Measurements from ENCODE around the gene SLC7A4.
A peak's percentile ranks its signal among the peaks of the same experiment; 100 is the strongest.

The SLC7A4 gene

GRCh38 chr22:21047730-21048129 lies 15.4 kb upstream of the SLC7A4 start:
- no peaks in the 10 kb centered on the region for H3K27me3 ChIP-seq (ENCODE audit: insufficient read depth, low read depth, severe bottlenecking)
- H3K9me3 ChIP-seq (ENCODE audit: severe bottlenecking): no peaks in the 10 kb centered on the region
- no peaks in the 10 kb centered on the region for H3K36me3 ChIP-seq
- TF ChIP-seq, protein P1, sequence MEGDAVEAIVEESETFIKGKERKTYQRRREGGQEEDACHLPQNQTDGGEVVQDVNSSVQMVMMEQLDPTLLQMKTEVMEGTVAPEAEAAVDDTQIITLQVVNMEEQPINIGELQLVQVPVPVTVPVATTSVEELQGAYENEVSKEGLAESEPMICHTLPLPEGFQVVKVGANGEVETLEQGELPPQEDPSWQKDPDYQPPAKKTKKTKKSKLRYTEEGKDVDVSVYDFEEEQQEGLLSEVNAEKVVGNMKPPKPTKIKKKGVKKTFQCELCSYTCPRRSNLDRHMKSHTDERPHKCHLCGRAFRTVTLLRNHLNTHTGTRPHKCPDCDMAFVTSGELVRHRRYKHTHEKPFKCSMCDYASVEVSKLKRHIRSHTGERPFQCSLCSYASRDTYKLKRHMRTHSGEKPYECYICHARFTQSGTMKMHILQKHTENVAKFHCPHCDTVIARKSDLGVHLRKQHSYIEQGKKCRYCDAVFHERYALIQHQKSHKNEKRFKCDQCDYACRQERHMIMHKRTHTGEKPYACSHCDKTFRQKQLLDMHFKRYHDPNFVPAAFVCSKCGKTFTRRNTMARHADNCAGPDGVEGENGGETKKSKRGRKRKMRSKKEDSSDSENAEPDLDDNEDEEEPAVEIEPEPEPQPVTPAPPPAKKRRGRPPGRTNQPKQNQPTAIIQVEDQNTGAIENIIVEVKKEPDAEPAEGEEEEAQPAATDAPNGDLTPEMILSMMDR (IDR thresholded peaks at IDR 0.05; ENCODE audit: low read depth, low read length): no peak
- H3K27ac ChIP-seq: no peak overlapping the region
- no peak for DNase-seq
- H3K4me3 ChIP-seq (ENCODE audit: low read depth, low read length): no peak overlapping the region

DNA sequence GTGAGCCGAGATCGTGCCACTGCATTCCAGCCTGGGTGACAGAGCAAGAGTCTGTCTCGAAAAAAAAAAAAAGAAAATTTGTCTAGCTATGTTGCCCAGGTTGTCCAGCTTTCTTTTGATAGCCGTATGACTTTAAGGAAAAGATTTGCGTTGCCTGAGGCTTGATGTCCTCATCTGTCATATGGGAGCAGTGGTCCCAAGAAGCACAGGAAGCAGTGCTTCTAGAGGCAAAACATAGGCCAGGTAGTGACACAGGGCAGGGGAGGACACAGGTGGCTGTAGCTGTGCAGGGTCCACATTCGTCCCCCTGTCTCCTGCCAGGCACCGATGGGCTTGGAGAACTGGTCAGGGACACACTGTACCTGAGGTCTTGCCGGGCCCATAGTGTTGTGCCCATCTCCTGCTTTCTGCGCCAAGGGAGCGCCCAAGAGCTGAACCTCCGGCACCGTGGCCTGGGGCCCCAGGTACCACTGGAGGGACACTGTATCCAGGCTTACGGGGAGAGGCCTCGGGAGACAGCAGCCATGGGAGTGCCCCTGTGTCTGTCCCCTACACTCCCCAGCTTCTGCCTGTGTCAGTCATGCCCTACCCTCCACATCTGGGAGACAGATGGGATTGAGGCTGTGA lies 14.8 kb upstream of the SLC7A4 start:
- no peaks in the 10 kb centered on the region for H3K36me3 ChIP-seq
- no peak overlapping the region for H3K4me3 ChIP-seq (ENCODE audit: low read depth, low read length)

DNA sequence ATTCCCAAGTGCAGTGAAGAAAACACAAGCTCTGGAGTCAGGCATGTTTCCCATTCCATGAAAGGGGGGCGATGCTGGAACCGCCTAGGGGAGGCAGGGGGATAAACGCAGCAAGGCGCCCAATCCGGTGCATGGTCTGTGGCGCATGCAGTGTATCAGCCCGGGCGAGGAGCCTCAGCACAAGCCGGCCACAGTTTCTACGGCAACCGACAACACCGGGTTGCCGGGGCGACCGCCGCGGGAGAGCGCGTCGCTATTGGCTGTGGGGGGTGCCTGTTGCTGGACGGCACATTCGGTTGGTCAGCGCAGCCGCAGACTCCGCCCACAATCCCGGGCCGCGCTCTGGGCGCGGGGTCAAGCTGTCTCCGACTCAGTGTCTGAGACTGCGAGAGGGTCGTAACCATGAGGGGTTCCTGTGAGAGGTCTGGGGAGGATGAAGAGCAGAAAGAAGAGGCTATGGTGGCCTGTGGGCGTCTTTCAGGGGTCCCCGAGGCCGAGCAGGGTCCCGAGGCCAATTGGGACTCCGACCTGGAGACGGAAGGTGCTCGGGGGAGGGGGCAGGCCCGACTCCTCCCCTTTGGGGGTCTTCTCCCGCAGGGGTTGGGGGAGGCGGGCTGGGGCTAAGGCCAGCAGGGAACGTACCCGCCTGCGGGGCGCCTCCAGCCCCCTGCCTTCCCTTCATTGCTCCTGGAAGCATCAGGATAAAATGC lies 13.4 kb upstream of the SLC7A4 start, which contains the start of gene LRRC74B:
Gene LRRC74B (plus strand): TSS at position 362 of the 710 bp plus-strand sequence. CDS start 41 bp downstream, at position 403.
- TF ChIP-seq, protein P1 (IDR thresholded peaks at IDR 0.05; ENCODE audit: low read depth, low read length): no peak
- no peaks in the 10 kb centered on the region for H3K36me3 ChIP-seq
- no peaks in the 10 kb centered on the region for H3K27me3 ChIP-seq (ENCODE audit: insufficient read depth, low read depth, severe bottlenecking)
- peak; percentile 94 for DNase-seq
- H3K27ac ChIP-seq: peak within 1 kb of the TSS; percentile 77
- no peaks in the 10 kb centered on the region for H3K9me3 ChIP-seq (ENCODE audit: severe bottlenecking)
- H3K4me3 ChIP-seq (ENCODE audit: low read depth, low read length): peak within 1 kb of the TSS; percentile 52

More for the DNA sequence above, 14.8 kb upstream of the SLC7A4 start:
- DNase-seq: no peak
- no peaks in the 10 kb centered on the region for H3K9me3 ChIP-seq (ENCODE audit: severe bottlenecking)
- no peak overlapping the region for H3K27ac ChIP-seq
- TF ChIP-seq, protein P1 (IDR thresholded peaks at IDR 0.05; ENCODE audit: low read depth, low read length): no peak
- no peaks in the 10 kb centered on the region for H3K27me3 ChIP-seq (ENCODE audit: insufficient read depth, low read depth, severe bottlenecking)

DNA sequence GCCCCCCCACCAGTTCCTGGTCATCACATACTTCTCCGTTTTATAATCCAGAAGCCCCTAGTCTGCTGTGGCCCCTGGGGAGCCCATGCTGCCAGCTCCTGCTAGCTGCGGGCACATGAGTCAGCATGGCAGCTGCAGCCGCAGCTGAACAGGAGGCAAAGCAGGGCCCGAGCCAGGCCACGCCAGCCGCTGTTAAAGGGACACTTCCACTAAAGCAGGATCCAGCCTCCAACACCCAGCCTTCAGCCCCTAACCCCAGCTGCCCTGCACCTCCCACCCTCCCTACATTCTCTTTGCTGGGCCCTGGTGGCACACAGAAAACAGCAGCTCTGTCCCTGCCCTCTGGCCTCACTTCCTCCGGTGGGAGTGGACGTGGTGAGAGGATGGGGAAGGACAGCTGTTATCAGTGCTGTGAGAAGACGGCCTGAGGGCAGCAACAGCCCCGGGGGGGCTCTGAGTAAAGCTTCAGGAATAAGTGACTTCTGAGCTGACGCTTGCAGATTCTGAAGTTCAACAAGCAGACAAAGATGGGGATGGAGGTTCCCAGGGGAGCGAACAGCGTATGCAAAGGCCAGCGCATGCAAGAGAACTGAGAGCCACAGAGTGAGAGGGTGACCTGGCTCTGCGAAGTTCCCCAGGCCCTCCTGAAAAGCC lies 12.7 kb upstream of the SLC7A4 start:
- H3K4me3 ChIP-seq (ENCODE audit: low read depth, low read length): peak overlapping the region; percentile 52
- no peak for DNase-seq
- no peaks in the 10 kb centered on the region for H3K36me3 ChIP-seq
- H3K9me3 ChIP-seq (ENCODE audit: severe bottlenecking): no peaks in the 10 kb centered on the region
- no peak overlapping the region; the same call in 1 of the 2 replicates for H3K27ac ChIP-seq
- TF ChIP-seq, protein P1 (IDR thresholded peaks at IDR 0.05; ENCODE audit: low read depth, low read length): no peak
- H3K27me3 ChIP-seq (ENCODE audit: insufficient read depth, low read depth, severe bottlenecking): no peaks in the 10 kb centered on the region

DNA sequence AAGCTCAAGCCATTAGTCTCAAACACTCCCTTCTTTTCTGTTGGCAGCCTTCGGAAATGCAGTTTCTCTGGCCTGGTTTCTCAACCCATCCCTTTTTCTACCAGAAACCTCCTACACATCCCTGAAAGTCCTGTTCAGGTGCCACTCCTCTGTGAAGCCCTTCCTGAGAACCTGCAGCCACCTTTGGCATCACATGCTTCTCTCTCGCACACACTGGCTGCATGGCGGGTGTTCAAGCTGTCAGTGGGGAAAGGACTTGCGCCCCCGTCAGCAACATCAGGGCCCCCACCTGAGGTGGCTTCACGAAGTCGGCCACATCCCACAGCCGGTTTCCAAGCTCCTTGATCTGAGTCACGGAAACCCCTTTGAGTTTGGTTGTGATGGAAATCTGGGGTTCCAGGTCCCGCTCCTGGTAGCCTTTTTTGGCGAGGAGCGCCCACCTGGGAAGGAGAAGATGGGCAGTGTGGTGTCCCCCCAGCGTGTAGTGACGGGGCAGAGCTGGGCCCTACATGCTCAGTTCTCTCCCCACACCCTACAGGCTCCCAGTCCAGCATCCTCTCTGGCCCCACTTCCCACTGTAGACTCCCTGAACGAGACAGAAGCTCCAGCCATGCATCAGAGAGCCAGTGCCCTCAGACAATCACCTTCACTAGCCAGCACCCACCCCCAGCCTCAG lies 11.6 kb upstream of the SLC7A4 start:
- no peak for DNase-seq
- no peak overlapping the region for H3K27ac ChIP-seq
- TF ChIP-seq, protein P1 (IDR thresholded peaks at IDR 0.05; ENCODE audit: low read depth, low read length): no peak
- H3K4me3 ChIP-seq (ENCODE audit: low read depth, low read length): no peak overlapping the region
- H3K36me3 ChIP-seq: no peaks in the 10 kb centered on the region
- H3K27me3 ChIP-seq (ENCODE audit: insufficient read depth, low read depth, severe bottlenecking): no peaks in the 10 kb centered on the region
- no peaks in the 10 kb centered on the region for H3K9me3 ChIP-seq (ENCODE audit: severe bottlenecking)

Data from WERI-Rb-1 (cell line).